ENCODE data around the gene GPR21. TPM values are rescaled to one million over a fixed set of nuclear protein-coding genes. Genes with fewer than 3 reads are reported as not detected.

Gene GPR21
- total RNA-seq, 1 experiment from 2014 or later: 3.7 TPM

DNA sequence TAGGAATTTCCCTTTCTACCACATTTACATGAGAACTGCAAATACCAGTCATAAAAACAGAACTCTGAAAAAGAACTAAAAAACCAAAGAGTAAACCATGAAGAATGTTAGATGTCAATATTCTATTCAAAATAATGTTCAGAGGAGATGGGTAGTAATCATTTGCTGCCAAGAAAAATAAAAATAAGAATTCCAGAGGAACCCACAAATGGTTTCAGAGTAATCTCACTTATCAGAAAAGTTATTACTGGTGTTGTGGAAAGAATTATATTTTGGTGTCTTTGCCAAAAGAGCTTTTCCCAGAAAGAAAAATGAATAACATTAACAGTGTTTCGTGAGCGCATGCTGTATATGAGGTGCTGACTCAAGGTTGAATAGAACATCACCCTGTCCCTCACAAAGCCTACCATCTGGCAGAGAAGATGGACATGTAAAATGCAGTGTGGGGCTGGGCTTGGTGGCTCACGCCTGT is 35.6 kb downstream of the GPR21 start:
- Histone ChIP-seq H3K27me3 (ENCODE audit: insufficient read depth, low read depth) (no peaks in the 10 kb centered on the region), H4K20me1 (ENCODE audit: insufficient read depth) (0 out of 2 replicates have a peak, but pooled peaks cover 4% of the 10 kb centered on the region), H3K36me3 (ENCODE audit: low read depth) (0 out of 2 replicates have a peak, but pooled peaks cover 6% of the 10 kb centered on the region), H3K4me2 (no peak overlapping the region), H3K4me1 (replicated peaks; ENCODE audit: insufficient read depth) (no peaks in the 10 kb centered on the region), H3F3A (ENCODE audit: insufficient read depth, low read depth) (no peaks in the 10 kb centered on the region), H3K9me2 (ENCODE audit: insufficient read depth) (no peaks in the 10 kb centered on the region), H3K27ac (no peak overlapping the region), H3K4me3 (no peak overlapping the region), H3K79me2 (ENCODE audit: low read depth) (no peaks in the 10 kb centered on the region), H2AFZ (no peak overlapping the region), H3K9me3 (ENCODE audit: insufficient read depth, low read depth) (no peaks in the 10 kb centered on the region)
- TF ChIP-seq EZH2 (IDR thresholded peaks at IDR 0.05; ENCODE audit: low read depth): no peak
- TF ChIP-seq, protein P1, sequence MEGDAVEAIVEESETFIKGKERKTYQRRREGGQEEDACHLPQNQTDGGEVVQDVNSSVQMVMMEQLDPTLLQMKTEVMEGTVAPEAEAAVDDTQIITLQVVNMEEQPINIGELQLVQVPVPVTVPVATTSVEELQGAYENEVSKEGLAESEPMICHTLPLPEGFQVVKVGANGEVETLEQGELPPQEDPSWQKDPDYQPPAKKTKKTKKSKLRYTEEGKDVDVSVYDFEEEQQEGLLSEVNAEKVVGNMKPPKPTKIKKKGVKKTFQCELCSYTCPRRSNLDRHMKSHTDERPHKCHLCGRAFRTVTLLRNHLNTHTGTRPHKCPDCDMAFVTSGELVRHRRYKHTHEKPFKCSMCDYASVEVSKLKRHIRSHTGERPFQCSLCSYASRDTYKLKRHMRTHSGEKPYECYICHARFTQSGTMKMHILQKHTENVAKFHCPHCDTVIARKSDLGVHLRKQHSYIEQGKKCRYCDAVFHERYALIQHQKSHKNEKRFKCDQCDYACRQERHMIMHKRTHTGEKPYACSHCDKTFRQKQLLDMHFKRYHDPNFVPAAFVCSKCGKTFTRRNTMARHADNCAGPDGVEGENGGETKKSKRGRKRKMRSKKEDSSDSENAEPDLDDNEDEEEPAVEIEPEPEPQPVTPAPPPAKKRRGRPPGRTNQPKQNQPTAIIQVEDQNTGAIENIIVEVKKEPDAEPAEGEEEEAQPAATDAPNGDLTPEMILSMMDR (conservative IDR thresholded peaks at IDR 0.05): no peak
- BruUV-seq (replicated peaks): no TSS peak
- intact Hi-C loops (cut with micrococcal nuclease; ENCODE audit: unreplicated experiment): no loop called here
- ChIA-PET POLR2A (ENCODE audit: unreplicated experiment) (no interaction called here), CTCF (no interaction called here)
- DNase-seq: no peak

DNA sequence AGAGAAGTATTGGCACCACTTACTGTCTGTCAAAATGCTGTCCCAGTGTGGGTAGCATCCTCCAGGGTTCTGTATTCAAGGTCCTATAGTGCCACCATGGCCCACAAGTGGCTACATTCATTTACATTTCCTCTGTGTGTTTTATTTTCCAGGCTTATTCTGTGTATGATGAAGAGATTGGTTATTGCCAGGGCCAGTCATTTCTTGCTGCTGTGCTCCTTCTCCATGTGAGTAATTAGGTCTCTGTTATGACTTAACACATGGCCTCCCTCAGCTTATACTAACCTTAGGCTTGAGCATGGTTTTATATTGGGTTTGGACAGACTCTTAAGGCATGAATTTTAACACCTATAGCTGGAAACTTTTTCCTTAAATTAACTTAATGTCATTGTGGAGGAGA is 36.7 kb downstream of the GPR21 start:
- H3K4me1 ChIP-seq (replicated peaks; ENCODE audit: insufficient read depth): no peaks in the 10 kb centered on the region
- no peaks in the 10 kb centered on the region for H3K27me3 ChIP-seq (ENCODE audit: insufficient read depth, low read depth)
- H2AFZ ChIP-seq: no peak overlapping the region
- H3K9me3 ChIP-seq (ENCODE audit: insufficient read depth, low read depth): no peaks in the 10 kb centered on the region
- H3K9me2 ChIP-seq (ENCODE audit: insufficient read depth): no peaks in the 10 kb centered on the region
- BruUV-seq (replicated peaks): no TSS peak
- CTCF ChIA-PET: no interaction called here
- POLR2A ChIA-PET (ENCODE audit: unreplicated experiment): no interaction called here
- H3K36me3 ChIP-seq (ENCODE audit: low read depth): 0 out of 2 replicates have a peak, but pooled peaks cover 6% of the 10 kb centered on the region
- no peak overlapping the region for H3K4me2 ChIP-seq
- 0 out of 2 replicates have a peak, but pooled peaks cover 4% of the 10 kb centered on the region for H4K20me1 ChIP-seq (ENCODE audit: insufficient read depth)
- intact Hi-C loops (cut with micrococcal nuclease; ENCODE audit: unreplicated experiment): no loop called here
- no peak overlapping the region for H3K4me3 ChIP-seq
- no peaks in the 10 kb centered on the region for H3F3A ChIP-seq (ENCODE audit: insufficient read depth, low read depth)
- H3K27ac ChIP-seq: no peak overlapping the region
- H3K79me2 ChIP-seq (ENCODE audit: low read depth): no peaks in the 10 kb centered on the region
- no peak for TF ChIP-seq EZH2 (IDR thresholded peaks at IDR 0.05; ENCODE audit: low read depth)
- TF ChIP-seq, protein P1 (conservative IDR thresholded peaks at IDR 0.05): no peak
- DNase-seq: no peak

DNA sequence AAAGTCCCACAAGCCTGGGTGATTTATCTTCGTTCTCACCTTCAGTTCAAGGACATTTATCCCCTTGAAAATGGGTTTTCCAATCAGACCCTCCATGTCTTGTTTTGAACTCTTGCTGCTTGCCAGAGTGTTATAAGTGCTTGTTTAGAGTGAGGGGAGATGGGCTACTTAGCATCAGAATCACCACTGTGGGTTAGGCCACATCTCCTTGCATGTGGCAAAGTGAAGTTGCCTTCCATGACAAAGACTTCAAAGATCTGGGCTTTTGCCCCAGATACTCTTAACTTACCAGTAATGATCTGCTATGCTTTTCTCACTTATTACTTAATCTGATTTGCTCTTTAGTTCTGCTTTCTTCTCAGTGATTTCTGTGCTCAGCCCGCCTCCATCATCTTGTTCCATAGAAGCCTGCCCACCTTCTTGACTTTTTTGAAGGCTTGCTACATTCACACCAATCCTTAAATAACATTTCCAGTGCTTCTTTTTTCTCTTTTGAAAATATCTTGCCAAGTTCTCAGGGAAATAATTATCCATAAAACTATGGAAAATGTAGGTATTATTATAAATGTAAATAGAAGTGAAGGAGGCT is 39.0 kb downstream of the GPR21 start:
- Histone ChIP-seq H3K27me3 (ENCODE audit: insufficient read depth, low read depth) (no peaks in the 10 kb centered on the region), H3F3A (ENCODE audit: insufficient read depth, low read depth) (no peaks in the 10 kb centered on the region), H4K20me1 (ENCODE audit: insufficient read depth) (0 out of 2 replicates have a peak, but pooled peaks cover 3% of the 10 kb centered on the region), H3K36me3 (ENCODE audit: low read depth) (peaks cover 10% of the 10 kb centered on the region; the same call in 1 of the 2 replicates), H3K4me3 (no peak overlapping the region), H3K4me2 (no peak overlapping the region), H3K27ac (no peak overlapping the region), H2AFZ (no peak overlapping the region), H3K9me3 (ENCODE audit: insufficient read depth, low read depth) (no peaks in the 10 kb centered on the region), H3K9me2 (ENCODE audit: insufficient read depth) (no peaks in the 10 kb centered on the region), H3K79me2 (ENCODE audit: low read depth) (no peaks in the 10 kb centered on the region), H3K4me1 (replicated peaks; ENCODE audit: insufficient read depth) (no peaks in the 10 kb centered on the region)
- ChIA-PET POLR2A (ENCODE audit: unreplicated experiment) (no interaction called here), CTCF (no interaction called here)
- TF ChIP-seq EZH2 (IDR thresholded peaks at IDR 0.05; ENCODE audit: low read depth): no peak
- TF ChIP-seq, protein P1 (conservative IDR thresholded peaks at IDR 0.05): no peak
- DNase-seq: no peak
- intact Hi-C loops (cut with micrococcal nuclease; ENCODE audit: unreplicated experiment): no loop called here
- no TSS peak for BruUV-seq (replicated peaks)

Data from PC-9 (cell line).